Activated CD4-positive, alpha-beta T cell treated with anti-CD3 and anti-CD28 coated beads, Interleukin-2, amount 50 U/mL, for 1 hour (primary cell): ENCODE data around the gene CNNM1.

Experiments used
- DNase-seq: peaks from one replicate; pipeline ENCODE4 v3.0.0-alpha.2; 2020

CNNM1 gene

GRCh38 chr10:99337901-99338300 lies 8.7 kb downstream of the CNNM1 start:
- no peak for DNase-seq

GRCh38 chr10:99339077-99339476 lies 9.9 kb downstream of the CNNM1 start:
- no peak for DNase-seq

GRCh38 chr10:99339563-99340047 lies 10.4 kb downstream of the CNNM1 start:
- no peak for DNase-seq

GRCh38 chr10:99340650-99341049 lies 11.5 kb downstream of the CNNM1 start:
- DNase-seq = no peak

- no peak for DNase-seq
Measured at GRCh38 chr10:99341248-99341647, 12.1 kb downstream of the CNNM1 start.

- DNase-seq = no peak
Measured at GRCh38 chr10:99341860-99342490, 12.8 kb downstream of the CNNM1 start.

GRCh38 chr10:99343262-99343661 lies 14.1 kb downstream of the CNNM1 start:
- no peak for DNase-seq

GRCh38 chr10:99344715-99345114 lies 15.6 kb downstream of the CNNM1 start:
- DNase-seq = no peak

GRCh38 chr10:99345350-99345749 lies 16.2 kb downstream of the CNNM1 start:
- DNase-seq = no peak

- DNase-seq = no peak
Measured at GRCh38 chr10:99346247-99346646, 17.1 kb downstream of the CNNM1 start.

GRCh38 chr10:99347672-99348071 lies 18.5 kb downstream of the CNNM1 start:
- DNase-seq = no peak

GRCh38 chr10:99353182-99353581 lies 24.0 kb downstream of the CNNM1 start:
- DNase-seq = no peak

- no peak for DNase-seq
Measured at GRCh38 chr10:99357691-99358090, 28.5 kb downstream of the CNNM1 start.

- no peak for DNase-seq
Measured at GRCh38 chr10:99358101-99358500, 28.9 kb downstream of the CNNM1 start.

GRCh38 chr10:99360934-99361333 lies 31.8 kb downstream of the CNNM1 start:
- no peak for DNase-seq

- DNase-seq = no peak
Measured at GRCh38 chr10:99364125-99364524, 35.0 kb downstream of the CNNM1 start.

GRCh38 chr10:99365311-99365710 lies 36.2 kb downstream of the CNNM1 start:
- no peak for DNase-seq

GRCh38 chr10:99365736-99366135 lies 36.6 kb downstream of the CNNM1 start:
- DNase-seq = no peak

GRCh38 chr10:99366666-99367065 lies 37.5 kb downstream of the CNNM1 start:
- DNase-seq = no peak

GRCh38 chr10:99368646-99369045 lies 39.5 kb downstream of the CNNM1 start:
- DNase-seq = no peak

GRCh38 chr10:99369126-99369525 lies 40.0 kb downstream of the CNNM1 start:
- DNase-seq = no peak

- DNase-seq = no peak
Measured at GRCh38 chr10:99369551-99369950, 40.4 kb downstream of the CNNM1 start.

- no peak for DNase-seq
Measured at GRCh38 chr10:99370993-99371392, 41.8 kb downstream of the CNNM1 start.

- no peak for DNase-seq
Measured at GRCh38 chr10:99372546-99373271, 43.6 kb downstream of the CNNM1 start.

GRCh38 chr10:99374526-99374925 lies 45.4 kb downstream of the CNNM1 start:
- DNase-seq = no peak
